GM23338 (cell line): Measurements from ENCODE around the gene PDE4B. TPM values are rescaled to one million over a fixed set of nuclear protein-coding genes. Genes with fewer than 3 reads are reported as not detected.

Experiments
- ATAC-seq: fragments of 200-7000 bp; cut with Tn5 transposase; 3 replicates; pipeline ENCODE4 v1.9.1; 2020
- DNase-seq: peaks from one replicate; pipeline ENCODE4 v3.0.0-alpha.2; 2015; ENCODE audit warnings: low spot score
- H2AFZ ChIP-seq: fragments of 200-600 bp; sonication (generic); 2 replicates; pipeline ENCODE4 v1.8.0; 2016; ENCODE audit warnings: antibody characterized with exemption, mild to moderate bottlenecking, moderate library complexity
- H3F3A ChIP-seq: fragments of 200-600 bp; sonication (generic); replicated peaks from 2 replicates; pipeline ENCODE4 v1.8.0; 2017; ENCODE audit warnings: antibody characterized with exemption, mixed run types, low read depth
- H3K27ac ChIP-seq: fragments of 200-600 bp; sonication (generic); 2 replicates; pipeline ENCODE4 v1.6.1; 2016; ENCODE audit warnings: low read depth
- H3K27me3 ChIP-seq: fragments of 200-600 bp; sonication (generic); 2 replicates; pipeline ENCODE4 v1.8.0; 2016; ENCODE audit warnings: mild to moderate bottlenecking, mixed run types, moderate library complexity; ENCODE audit not compliant: insufficient read depth
- H3K36me3 ChIP-seq: fragments of 200-600 bp; sonication (generic); 2 replicates; pipeline ENCODE4 v1.8.0; 2016; ENCODE audit warnings: mild to moderate bottlenecking; ENCODE audit not compliant: insufficient read depth
- H3K4me1 ChIP-seq: fragments of 200-600 bp; sonication (generic); 2 replicates; pipeline ENCODE4 v1.8.0; 2016; ENCODE audit warnings: mild to moderate bottlenecking, moderate library complexity; ENCODE audit not compliant: insufficient read depth
- H3K4me2 ChIP-seq: fragments of 200-600 bp; sonication (generic); 2 replicates; pipeline ENCODE4 v1.7.1; 2017; ENCODE audit warnings: mixed run types
- H3K4me3 ChIP-seq: fragments of 200-600 bp; sonication (generic); 2 replicates; pipeline ENCODE4 v1.6.1; 2016; ENCODE audit warnings: mixed run types
- H3K79me2 ChIP-seq: fragments of 200-600 bp; sonication (generic); replicated peaks from 2 replicates; pipeline ENCODE4 v1.8.0; 2017; ENCODE audit warnings: mild to moderate bottlenecking; ENCODE audit not compliant: insufficient read depth
- H3K9me2 ChIP-seq: fragments of 200-600 bp; sonication (generic); 2 replicates; pipeline ENCODE4 v1.8.0; 2017; ENCODE audit not compliant: insufficient read depth
- H4K20me1 ChIP-seq: fragments of 200-600 bp; sonication (generic); replicated peaks from 2 replicates; pipeline ENCODE4 v1.8.0; 2017; ENCODE audit warnings: mild to moderate bottlenecking; ENCODE audit not compliant: insufficient read depth
- H3K27ac Mint-ChIP-seq: 2 replicates; pipeline ENCODE4 v1.8.0; 2020; ENCODE audit warnings: inconsistent platforms, mild to moderate bottlenecking, moderate library complexity, mixed read lengths
- H3K27me3 Mint-ChIP-seq: 3 replicates; pipeline ENCODE4 v1.8.0; 2022; ENCODE audit warnings: low read depth, mild to moderate bottlenecking, moderate library complexity, mixed read lengths, inconsistent platforms; ENCODE audit not compliant: insufficient read depth, poor library complexity
- H3K36me3 Mint-ChIP-seq: 3 replicates; pipeline ENCODE4 v1.8.0; 2021; ENCODE audit warnings: low read depth, mild to moderate bottlenecking, inconsistent platforms, moderate library complexity, mixed read lengths
- H3K4me1 Mint-ChIP-seq: 3 replicates; pipeline ENCODE4 v1.8.0; 2020; ENCODE audit warnings: mild to moderate bottlenecking, inconsistent platforms, mixed read lengths
- H3K4me3 Mint-ChIP-seq: 3 replicates; pipeline ENCODE4 v1.8.0; 2021; ENCODE audit warnings: moderate library complexity, mild to moderate bottlenecking, inconsistent platforms, mixed read lengths
- H3K9me3 Mint-ChIP-seq: 3 replicates; pipeline ENCODE4 v1.8.0; 2020; ENCODE audit warnings: moderate library complexity, mild to moderate bottlenecking, inconsistent platforms, mixed read lengths
- CREB1 ChIP-seq: fragments of 250-450 bp; sonication (Bioruptor Pico); IDR thresholded peaks from 2 replicates; pipeline ENCODE4 v1.5.0; 2020; ENCODE audit warnings: low read depth, mild to moderate bottlenecking, moderate library complexity
- CTCF ChIP-seq, 2 experiments: fragments of 200-600 bp in 1 of 2; sonication (generic) in 1 of 2; conservative IDR thresholded peaks; 2 replicates each; pipeline versions ENCODE4 v1.5.1 to v1.6.1; 2016 to 2017; ENCODE audit warnings: antibody characterized with exemption in 2 of 2, low read depth in 2 of 2, mild to moderate bottlenecking in 2 of 2, moderate library complexity in 1 of 2
- EZH2 ChIP-seq: fragments of 200-600 bp; sonication (generic); IDR thresholded peaks from one replicate; pipeline ENCODE4 v1.8.0; 2017; ENCODE audit warnings: antibody characterized with exemption, mild to moderate bottlenecking, low read depth; ENCODE audit not compliant: unreplicated experiment
- EZH2phosphoT487 ChIP-seq: fragments of 200-600 bp; sonication (generic); IDR thresholded peaks from one replicate; pipeline ENCODE4 v1.8.1; 2018; ENCODE audit warnings: antibody characterized with exemption; ENCODE audit not compliant: unreplicated experiment
- JUNB ChIP-seq: IDR thresholded peaks from one replicate; pipeline ENCODE4 v1.6.1; 2016; ENCODE audit warnings: antibody characterized with exemption; ENCODE audit not compliant: unreplicated experiment
- NANOG ChIP-seq: IDR thresholded peaks from 2 replicates; pipeline ENCODE4 v1.6.1; 2016; ENCODE audit warnings: antibody characterized with exemption, borderline replicate concordance
- POLR2AphosphoS5 ChIP-seq: IDR thresholded peaks from 2 replicates; pipeline ENCODE4 v1.6.1; 2016; ENCODE audit warnings: antibody characterized with exemption, low read depth
- REST ChIP-seq: IDR thresholded peaks from one replicate; pipeline ENCODE4 v1.6.1; 2018; ENCODE audit warnings: antibody characterized with exemption; ENCODE audit not compliant: unreplicated experiment
- STAT1 ChIP-seq: IDR thresholded peaks from one replicate; pipeline ENCODE4 v1.6.1; 2016; ENCODE audit warnings: antibody characterized with exemption; ENCODE audit not compliant: unreplicated experiment
- ZNF114 ChIP-seq: fragments of 250-450 bp; sonication (Bioruptor Pico); IDR thresholded peaks from 2 replicates; pipeline ENCODE4 v1.5.0; 2020; ENCODE audit warnings: mild to moderate bottlenecking, moderate library complexity
- ZNF331 ChIP-seq: fragments of 250-450 bp; sonication (Bioruptor Pico); IDR thresholded peaks from 2 replicates; pipeline ENCODE4 v1.5.0; 2020; ENCODE audit warnings: low read depth, mild to moderate bottlenecking, moderate library complexity
- ZNF462 ChIP-seq: fragments of 250-450 bp; sonication (Bioruptor Pico); IDR thresholded peaks from 2 replicates; pipeline ENCODE4 v1.5.0; 2020; ENCODE audit warnings: mild to moderate bottlenecking, moderate library complexity
- polyA plus RNA-seq: library from polyadenylated mRNA; unstranded; fragments of >200 nt; fragmentation: Nextera tagmentation; extraction: Ambion mirVana; gene quantifications from 2 replicates; pipeline ENCODE4 v1.2.1, GENCODE V29; 2016
- total RNA-seq: library from RNA; depleted of rRNA; stranded (reverse); fragments of >200 nt; shearing (Covaris generic); gene quantifications from 2 replicates; pipeline ENCODE4 v1.2.3, GENCODE V29; 2014
- TF ChIP-seq, protein P1 (sequence below): IDR thresholded peaks from 2 replicates; pipeline ENCODE4 v1.6.1; 2016; ENCODE audit warnings: antibody characterized with exemption

PDE4B gene
- total and polyA plus RNA-seq, 2 experiments from 2014 or later = 14.0 to 25.6 TPM

DNA sequence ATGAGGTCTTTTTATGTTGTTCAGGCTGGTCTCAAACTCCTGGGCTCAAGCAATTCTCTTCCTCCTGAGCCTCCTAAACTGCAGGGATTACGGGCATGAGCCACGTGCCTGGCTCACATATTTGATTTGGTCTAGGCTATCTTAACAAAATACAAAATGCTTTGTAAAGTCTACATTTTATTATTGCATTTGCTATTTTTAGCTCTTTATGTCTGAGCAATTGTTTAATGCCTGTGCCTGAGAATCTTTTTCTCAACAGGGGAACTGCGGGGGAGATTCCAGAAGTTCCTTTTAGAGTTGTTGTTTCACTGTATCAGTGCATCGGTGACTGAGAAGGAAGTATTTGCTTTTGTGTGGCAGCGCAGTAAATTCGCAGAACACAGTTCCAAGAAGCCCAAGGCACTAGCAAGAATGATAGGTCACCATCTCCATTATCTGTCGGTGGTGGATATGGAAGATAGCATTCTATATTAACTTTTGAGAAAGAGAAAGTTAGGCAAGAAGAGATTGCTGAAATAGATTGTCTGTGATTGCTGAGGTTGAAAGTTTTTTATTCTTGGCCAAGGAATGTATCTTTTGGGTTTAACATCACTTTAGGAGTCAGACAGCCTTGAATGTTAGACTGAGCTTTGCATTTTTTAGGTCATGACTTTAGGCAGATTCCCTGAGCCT lies 167.3 kb downstream of the PDE4B start:
- Mint-ChIP-seq H3K4me3 (no peak overlapping the region), H3K36me3 (no peaks in the 10 kb centered on the region), H3K27me3 (no peaks in the 10 kb centered on the region), H3K9me3 (no peaks in the 10 kb centered on the region), H3K4me1 (no peaks in the 10 kb centered on the region), H3K27ac (no peak overlapping the region)
- H3K27ac ChIP-seq = no peak overlapping the region
- no peaks in the 10 kb centered on the region for H3K79me2 ChIP-seq
- H3K27me3 ChIP-seq = no peaks in the 10 kb centered on the region
- DNase-seq (no peak), ATAC-seq (no peak)
- H3F3A ChIP-seq = no peaks in the 10 kb centered on the region
- H3K4me2 ChIP-seq = no peak overlapping the region
- no peaks in the 10 kb centered on the region for H3K36me3 ChIP-seq
- H3K4me3 ChIP-seq = no peak overlapping the region
- no peaks in the 10 kb centered on the region for H4K20me1 ChIP-seq
- TF ChIP-seq EZH2 (no peak), CREB1 (CRISPR knock-in tag) (no peak), EZH2phosphoT487 (no peak), REST (no peak), ZNF462 (CRISPR knock-in tag) (no peak), CTCF (conservative IDR thresholded peaks at IDR 0.05; ENCODE audit: low read depth in 2 of 2) (no peak), ZNF114 (no peak), POLR2AphosphoS5 (no peak), STAT1 (no peak), NANOG (no peak), ZNF331 (CRISPR knock-in tag) (no peak), JUNB (no peak)
- TF ChIP-seq, protein P1, sequence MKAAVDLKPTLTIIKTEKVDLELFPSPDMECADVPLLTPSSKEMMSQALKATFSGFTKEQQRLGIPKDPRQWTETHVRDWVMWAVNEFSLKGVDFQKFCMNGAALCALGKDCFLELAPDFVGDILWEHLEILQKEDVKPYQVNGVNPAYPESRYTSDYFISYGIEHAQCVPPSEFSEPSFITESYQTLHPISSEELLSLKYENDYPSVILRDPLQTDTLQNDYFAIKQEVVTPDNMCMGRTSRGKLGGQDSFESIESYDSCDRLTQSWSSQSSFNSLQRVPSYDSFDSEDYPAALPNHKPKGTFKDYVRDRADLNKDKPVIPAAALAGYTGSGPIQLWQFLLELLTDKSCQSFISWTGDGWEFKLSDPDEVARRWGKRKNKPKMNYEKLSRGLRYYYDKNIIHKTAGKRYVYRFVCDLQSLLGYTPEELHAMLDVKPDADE = no peak
- no peaks in the 10 kb centered on the region for H3K4me1 ChIP-seq
- peak overlapping the region; percentile 20; the same call in 1 of the 2 replicates for H2AFZ ChIP-seq
- no peaks in the 10 kb centered on the region for H3K9me2 ChIP-seq
